Measurements from ENCODE around the gene TUBD1.

Gene TUBD1

DNA sequence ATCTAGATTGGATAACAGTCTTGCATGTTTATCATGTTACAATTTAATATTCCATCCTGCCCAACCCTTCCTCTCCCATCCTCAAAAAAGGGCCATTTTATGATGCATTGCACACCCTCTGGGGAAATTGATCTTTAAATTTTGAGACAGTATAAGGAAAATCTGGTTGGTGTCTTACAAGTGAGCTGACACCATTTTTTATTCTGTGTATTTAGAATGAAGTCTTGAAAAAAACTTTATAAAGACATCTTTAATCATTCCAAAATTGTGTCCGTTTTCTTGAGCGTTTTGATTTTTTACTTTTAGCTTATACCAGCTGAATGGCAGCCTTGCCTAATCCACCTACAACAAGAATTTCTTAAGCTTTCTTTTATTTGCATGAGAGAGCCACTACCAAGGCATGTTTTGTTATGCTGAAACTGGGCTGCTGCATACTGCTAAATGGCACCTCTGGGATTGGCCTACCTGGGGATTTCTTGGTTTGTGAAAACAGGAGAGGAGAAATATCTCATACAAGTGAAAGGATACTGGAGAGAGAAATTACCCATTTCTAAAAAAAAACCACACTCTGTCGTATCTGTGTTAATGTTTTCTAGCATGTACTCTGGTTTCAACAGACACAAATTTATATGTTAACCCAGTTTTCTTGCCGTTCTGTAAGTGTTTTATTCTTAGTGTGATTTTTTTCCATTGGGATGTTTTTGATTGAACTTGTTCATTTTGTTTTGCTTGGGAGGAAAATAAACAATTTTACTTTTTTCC, 52.2 kb downstream of the TUBD1 start:
- TF ChIP-seq CTCF (IDR thresholded peaks at IDR 0.05; ENCODE audit: low read depth, low read length, missing control alignments) = no peak

GRCh38 chr17:59839651-59840328, 53.0 kb downstream of the TUBD1 start:
- TF ChIP-seq CTCF (IDR thresholded peaks at IDR 0.05; ENCODE audit: low read depth, low read length, missing control alignments) = no peak
- peak overlapping the region; percentile 63 for H3K4me3 ChIP-seq (ENCODE audit: low read depth, low read length)
- DNase-seq (ENCODE audit: low read depth) = no peak

More for the DNA sequence above, 52.2 kb downstream of the TUBD1 start:
- no peak for DNase-seq (ENCODE audit: low read depth)
- peak overlapping the region; percentile 63 for H3K4me3 ChIP-seq (ENCODE audit: low read depth, low read length)

DNA sequence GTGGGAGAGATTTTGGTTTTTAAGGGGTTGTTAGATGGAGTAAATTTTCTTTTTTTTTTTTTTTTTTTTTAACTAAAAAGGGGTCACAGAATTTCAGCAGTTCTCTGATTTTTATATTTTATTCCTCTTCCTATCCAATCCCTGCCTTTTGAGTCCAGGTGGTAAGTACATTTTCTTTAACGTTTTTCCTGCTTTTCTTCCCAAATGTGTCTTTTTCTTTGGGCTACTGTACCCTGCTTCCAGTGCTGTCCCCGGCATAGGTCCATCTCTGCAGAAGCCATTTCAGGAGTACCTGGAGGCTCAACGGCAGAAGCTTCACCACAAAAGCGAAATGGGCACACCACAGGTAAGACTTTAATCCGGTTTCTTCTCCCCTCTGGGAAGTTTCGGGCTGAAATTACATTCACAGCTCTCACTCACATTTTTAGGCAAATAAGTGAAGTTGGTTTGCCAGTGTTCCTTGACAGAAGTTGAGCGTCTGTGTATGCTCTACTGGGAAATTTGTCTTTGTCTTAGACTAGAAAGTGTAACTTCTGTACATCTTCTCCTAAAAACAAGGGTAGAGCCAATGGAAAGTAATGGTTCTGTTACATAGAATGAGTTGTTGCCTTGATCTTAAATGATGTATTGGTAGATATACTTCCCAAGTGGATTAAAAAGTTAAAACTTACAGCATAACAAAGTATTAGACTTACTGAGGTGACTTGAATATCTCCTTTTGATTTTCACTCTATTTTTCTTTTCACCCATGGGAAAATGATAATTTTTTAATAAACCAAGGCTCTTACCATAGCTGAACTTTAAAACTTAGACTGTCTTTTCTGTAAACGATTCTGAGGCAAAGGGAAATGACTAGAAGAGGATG, 54.5 kb downstream of the TUBD1 start:
- no peak for DNase-seq (ENCODE audit: low read depth)
- peak overlapping the region; percentile 63 for H3K4me3 ChIP-seq (ENCODE audit: low read depth, low read length)
- no peak for TF ChIP-seq CTCF (IDR thresholded peaks at IDR 0.05; ENCODE audit: low read depth, low read length, missing control alignments)

DNA sequence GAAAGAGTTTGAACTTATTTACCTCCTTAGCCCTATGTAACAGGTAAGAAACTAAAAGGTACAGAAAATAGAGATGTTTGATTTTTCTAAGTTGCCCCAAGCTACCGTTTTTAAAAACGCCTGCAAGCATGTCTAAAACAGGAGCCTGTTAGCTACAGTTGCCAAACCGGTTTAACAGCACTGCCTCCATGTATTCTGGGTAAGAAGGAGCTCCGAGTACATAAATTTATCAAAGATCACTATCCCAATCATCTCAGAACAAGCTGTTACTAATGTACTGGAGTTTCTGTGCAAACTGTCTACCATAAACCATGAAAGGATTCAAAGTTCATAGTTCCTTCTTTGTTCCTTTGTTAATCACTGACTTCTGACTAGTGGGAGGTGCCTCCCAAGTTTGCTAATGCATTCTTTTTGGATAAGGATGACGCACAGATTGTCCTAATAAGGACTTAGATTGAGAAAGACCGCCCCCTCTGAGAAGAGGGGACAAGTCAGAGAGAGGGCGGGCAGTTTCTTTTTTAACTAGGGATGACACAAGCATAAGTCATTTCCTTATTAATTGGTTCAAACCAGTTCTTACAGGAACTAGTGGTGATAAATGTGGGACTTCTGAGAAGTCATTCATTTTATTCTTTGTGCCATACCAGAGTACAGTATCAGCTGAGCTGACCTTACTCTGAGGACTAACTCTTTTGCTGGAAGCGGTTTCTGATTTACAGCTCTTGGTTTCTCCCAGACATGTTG, 55.3 kb downstream of the TUBD1 start:
- peak; percentile 94 for DNase-seq (ENCODE audit: low read depth)
- H3K4me3 ChIP-seq (ENCODE audit: low read depth, low read length) = peak overlapping the region; percentile 63
- TF ChIP-seq CTCF (IDR thresholded peaks at IDR 0.05; ENCODE audit: low read depth, low read length, missing control alignments) = no peak

- no peak for DNase-seq (ENCODE audit: low read depth)
- no peak for TF ChIP-seq CTCF (IDR thresholded peaks at IDR 0.05; ENCODE audit: low read depth, low read length, missing control alignments)
- H3K4me3 ChIP-seq (ENCODE audit: low read depth, low read length) = no peak overlapping the region
Measured at GRCh38 chr17:59832883-59833379, 59.8 kb downstream of the TUBD1 start.

DNA sequence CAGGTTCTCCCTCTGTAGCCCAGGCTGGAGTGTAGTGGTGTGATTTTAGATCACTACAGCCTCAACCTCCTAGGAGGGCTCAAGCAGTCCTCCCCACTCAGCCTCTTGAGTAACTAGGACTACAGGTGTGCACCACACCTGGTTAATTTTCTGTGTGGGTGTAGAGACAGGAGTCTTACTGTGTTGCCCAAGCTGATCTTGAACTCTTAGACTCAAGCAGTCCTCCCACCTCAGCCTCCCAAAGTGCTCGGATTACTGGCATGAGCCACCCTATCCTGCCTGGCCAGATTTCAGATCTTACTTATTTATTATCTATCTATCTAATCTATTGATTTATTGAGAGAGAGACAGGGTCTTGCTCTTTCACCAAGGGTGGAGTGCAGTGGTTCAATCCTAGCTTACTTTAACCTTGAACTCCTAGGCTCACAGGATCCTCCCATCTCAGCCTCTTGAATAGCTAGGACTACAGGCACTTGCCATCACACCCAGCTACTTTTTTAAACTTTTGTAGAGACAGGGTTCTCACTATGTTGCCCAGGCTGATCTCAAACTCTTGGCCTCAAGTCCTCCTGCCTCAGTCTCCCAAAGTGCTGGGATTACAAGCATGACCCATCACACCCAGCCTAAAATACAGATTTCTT, 61.8 kb downstream of the TUBD1 start:
- no peak for TF ChIP-seq CTCF (IDR thresholded peaks at IDR 0.05; ENCODE audit: low read depth, low read length, missing control alignments)
- no peak for DNase-seq (ENCODE audit: low read depth)
- H3K4me3 ChIP-seq (ENCODE audit: low read depth, low read length) = no peak overlapping the region; the same call in 1 of the 2 replicates
